Right cardiac atrium (tissue), 5 donors: Measurements from ENCODE around the gene DMBT1. TPM values are rescaled to one million over a fixed set of nuclear protein-coding genes. Genes with fewer than 3 reads are reported as not detected.

Source experiments
- ATAC-seq, 2 donors: fragments of 200-7000 bp; cut with Tn5 transposase; one replicate each; pipeline versions ENCODE4 v1.8.0 to v1.9.1; 2020; ENCODE audit warnings: moderate library complexity in 2 of 2, mild to moderate bottlenecking in 1 of 2
- DNase-seq, 3 donors: peaks; one replicate each; pipeline ENCODE4 v3.0.0-alpha.2; 2020
- H3K27ac ChIP-seq: one replicate; pipeline ENCODE4 v1.5.1; 2013; ENCODE audit warnings: mild to moderate bottlenecking, low read length, control low read depth, moderate library complexity
- H3K27me3 ChIP-seq: one replicate; pipeline ENCODE4 v1.6.1; 2013; ENCODE audit not compliant: control insufficient read depth, insufficient read depth
- H3K4me1 ChIP-seq: one replicate; pipeline ENCODE4 v1.6.1; 2013; ENCODE audit warnings: low read length; ENCODE audit not compliant: control insufficient read depth, insufficient read depth
- H3K4me3 ChIP-seq: one replicate; pipeline ENCODE4 v1.5.1; 2013; ENCODE audit warnings: low read length, control low read depth
- H3K9me3 ChIP-seq: one replicate; pipeline ENCODE4 v1.6.1; 2013; ENCODE audit warnings: low read length; ENCODE audit not compliant: control insufficient read depth
- WGBS: extraction: QIAGEN DNeasy Blood & Tissue Kit; methylation state at CpG from one replicate; pipeline ENCODE4 v1.1.7; 2013; 5-methylcytosine and 5-hydroxymethylcytosine counted together
- intact Hi-C, 4 donors: fragments of 100-400 bp; cut with DNase I; formaldehyde crosslinking; loops; one replicate each; pipeline versions ENCODE4 v1.11.0 to v1.14.0; 2022 to 2023
- polyA plus RNA-seq: library from polyadenylated mRNA; stranded (reverse); fragments of 200-250 nt; gene quantifications from one replicate; pipeline ENCODE4 v1.2.3, GENCODE V29; 2013
- total RNA-seq, 4 donors: library from RNA; stranded (reverse); fragmentation: NEBNext Ultra II Directional; extraction: Animal tissue kit (Norgen Biotek cat#: 25700); gene quantifications; one replicate each; pipeline ENCODE4 v1.2.1, GENCODE V29; 2021
- donor health status: healthy with polysubstance abuse.
- donor health status: DM: no; HTN: yes; CAD: no.
- donor health status: DM: no; HTN: no; CAD: no.
- donor health status: DM: no; HTN: yes; CAD: no; lungs with severe emphysema.
- donor health status: DM: yes; HTN: yes; CAD: no.

Gene DMBT1
- total and polyA plus RNA-seq, 5 donors = 0.06 to 0.17 (median 0.09) TPM

DNA sequence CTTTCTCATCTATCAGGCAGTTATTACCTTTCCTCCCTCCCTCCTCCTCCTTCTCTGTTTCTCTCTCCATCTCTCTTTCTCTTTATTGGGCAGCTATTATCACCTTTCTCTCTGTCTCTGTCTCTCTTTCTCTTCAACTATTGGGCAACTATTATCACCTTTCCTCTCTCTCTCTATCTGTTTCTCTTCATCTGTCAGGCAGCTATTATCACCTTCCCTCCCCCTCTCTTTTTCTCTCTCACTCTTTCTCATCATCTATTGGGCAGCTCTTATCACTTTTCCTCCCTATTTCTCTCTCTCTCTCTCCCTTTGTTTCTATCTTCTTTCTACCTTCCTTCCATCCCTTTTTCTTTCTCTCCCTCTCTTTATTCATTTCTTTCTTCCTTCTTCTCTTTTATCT is 1.2 kb downstream of the DMBT1 start:
- no peak overlapping the region for H3K27ac ChIP-seq
- ATAC-seq = no peak
- intact Hi-C loops = loop anchor here (5.0 to 10.0 kb wide), 8 partner anchors 107 to 267 kb away; partner anchors contain the start of gene ARMS2 (in 1 of the 4)

GRCh38 chr10:122564980-122565379 is 4.4 kb downstream of the DMBT1 start:
- Histone ChIP-seq H3K4me1 (peaks cover 3% of the 10 kb centered on the region), H3K9me3 (no peaks in the 10 kb centered on the region), H3K27me3 (no peaks in the 10 kb centered on the region), H3K4me3 (no peak overlapping the region), H3K27ac (no peak overlapping the region)
- intact Hi-C loops = loop anchor here (2.0 to 10.0 kb wide), 10 partner anchors 110 to 273 kb away; partner anchors contain the start of gene ARMS2 (in 1 of the 4)
- DNase-seq (no peak), ATAC-seq (no peak)

More for the DNA sequence above, 1.2 kb downstream of the DMBT1 start:
- no peaks in the 10 kb centered on the region for H3K9me3 ChIP-seq
- H3K4me1 ChIP-seq = peaks cover 3% of the 10 kb centered on the region
- no peaks in the 10 kb centered on the region for H3K27me3 ChIP-seq
- no peak for DNase-seq
- no peak overlapping the region for H3K4me3 ChIP-seq

DNA sequence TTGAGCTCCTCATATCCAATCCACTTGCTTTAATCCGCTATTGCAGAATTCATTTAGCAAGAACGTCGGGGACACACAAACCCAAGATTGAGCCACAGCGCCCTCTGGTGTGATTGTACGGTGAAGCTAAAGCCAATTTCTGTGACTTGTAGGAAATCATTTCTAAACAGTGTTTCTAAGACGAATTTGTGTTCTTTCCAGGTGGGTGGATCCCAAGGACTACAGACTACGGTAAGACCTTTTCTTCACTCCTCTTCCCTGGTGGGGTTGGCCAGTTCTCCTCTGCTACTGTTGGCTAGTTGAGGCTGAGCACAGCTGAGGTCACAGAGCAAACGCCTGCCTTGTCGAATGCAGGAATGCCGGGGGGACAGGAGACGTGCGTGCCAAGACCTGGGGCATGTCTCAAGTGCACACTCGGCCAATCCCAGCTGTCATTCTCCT is 5.2 kb downstream of the DMBT1 start:
- WGBS = 11% methylated on average over 13 of the region's 13 CpGs
- no peak overlapping the region for H3K27ac ChIP-seq
- peak; percentile 48 to 74 for ATAC-seq
- intact Hi-C loops = loop anchor here (2.0 to 10.0 kb wide), 9 partner anchors 111 to 273 kb away; partner anchors contain the start of gene ARMS2 (in 1 of the 4)
- H3K9me3 ChIP-seq = no peaks in the 10 kb centered on the region
- no peaks in the 10 kb centered on the region for H3K27me3 ChIP-seq
- peak; percentile 77 to 92 (median 89) for DNase-seq
- H3K4me3 ChIP-seq = no peak overlapping the region
- peaks cover 3% of the 10 kb centered on the region for H3K4me1 ChIP-seq

- Histone ChIP-seq H3K27ac (no peak overlapping the region), H3K27me3 (no peaks in the 10 kb centered on the region), H3K9me3 (no peaks in the 10 kb centered on the region), H3K4me3 (no peak overlapping the region), H3K4me1 (peaks cover 3% of the 10 kb centered on the region)
- intact Hi-C loops = loop anchor here (2.0 to 10.0 kb wide), 9 partner anchors 112 to 274 kb away; partner anchors contain the start of gene ARMS2 (in 1 of the 4)
- ATAC-seq = no peak
- 87% methylated on average over 1 of the region's 1 CpG for WGBS
- no peak for DNase-seq
Measured at GRCh38 chr10:122566632-122567031, 6.1 kb downstream of the DMBT1 start.

- H3K27ac ChIP-seq = no peak overlapping the region
- DNase-seq (no peak), ATAC-seq (peak in 1 of 2 donors; percentile 36)
- peaks cover 3% of the 10 kb centered on the region for H3K4me1 ChIP-seq
- WGBS = 63% methylated on average over 5 of the region's 5 CpGs
- intact Hi-C loops = loop anchor here (2.0 to 10.0 kb wide), 9 partner anchors 112 to 275 kb away; partner anchors contain the start of gene ARMS2 (in 1 of the 4)
- no peaks in the 10 kb centered on the region for H3K9me3 ChIP-seq
- no peak overlapping the region for H3K4me3 ChIP-seq
- no peaks in the 10 kb centered on the region for H3K27me3 ChIP-seq
Measured at GRCh38 chr10:122567056-122567660, 6.6 kb downstream of the DMBT1 start.

- intact Hi-C loops = loop anchor here (5.0 to 10.0 kb wide), 7 partner anchors 114 to 276 kb away; partner anchors contain the start of gene ARMS2 (in 1 of the 4)
- Histone ChIP-seq H3K4me3 (no peak overlapping the region), H3K4me1 (peaks cover 3% of the 10 kb centered on the region), H3K27me3 (no peaks in the 10 kb centered on the region), H3K27ac (no peak overlapping the region), H3K9me3 (no peaks in the 10 kb centered on the region)
- 86% methylated on average over 8 of the region's 8 CpGs for WGBS
- DNase-seq = no peak
- ATAC-seq = no peak
Measured at GRCh38 chr10:122568551-122568950, 8.0 kb downstream of the DMBT1 start.

DNA sequence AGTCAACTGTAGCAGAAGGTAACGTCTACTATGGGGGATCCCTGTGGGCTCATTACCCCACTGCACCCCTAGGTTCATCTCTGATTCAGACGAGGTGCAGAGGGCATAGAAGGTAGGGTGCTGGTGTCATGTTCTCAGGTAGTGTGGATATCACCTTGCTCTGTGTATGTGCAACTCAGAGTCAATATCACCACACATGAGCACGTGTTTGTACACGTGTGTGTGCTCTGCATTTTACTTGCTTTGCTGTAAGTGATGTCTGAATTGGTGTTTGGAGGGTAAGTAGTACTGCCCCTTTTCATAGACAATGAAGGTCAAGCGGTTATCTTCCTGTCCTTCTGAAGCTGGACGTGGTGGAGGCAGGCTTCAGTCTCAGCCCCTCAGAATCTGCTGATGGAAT is 10.4 kb downstream of the DMBT1 start:
- Histone ChIP-seq H3K4me1 (peaks cover 1% of the 10 kb centered on the region), H3K27ac (no peak overlapping the region), H3K9me3 (no peaks in the 10 kb centered on the region), H3K27me3 (no peaks in the 10 kb centered on the region), H3K4me3 (no peak overlapping the region)
- intact Hi-C loops = no loop called here
- 70% methylated on average over 6 of the region's 6 CpGs for WGBS
- DNase-seq (no peak), ATAC-seq (no peak)

GRCh38 chr10:122571892-122572291 is 11.3 kb downstream of the DMBT1 start:
- WGBS = 86% methylated on average over 3 of the region's 3 CpGs
- Histone ChIP-seq H3K27ac (no peak overlapping the region), H3K9me3 (no peaks in the 10 kb centered on the region), H3K27me3 (no peaks in the 10 kb centered on the region), H3K4me1 (no peaks in the 10 kb centered on the region), H3K4me3 (no peak overlapping the region)
- no peak for DNase-seq
- intact Hi-C loops = no loop called here
- ATAC-seq = no peak

DNA sequence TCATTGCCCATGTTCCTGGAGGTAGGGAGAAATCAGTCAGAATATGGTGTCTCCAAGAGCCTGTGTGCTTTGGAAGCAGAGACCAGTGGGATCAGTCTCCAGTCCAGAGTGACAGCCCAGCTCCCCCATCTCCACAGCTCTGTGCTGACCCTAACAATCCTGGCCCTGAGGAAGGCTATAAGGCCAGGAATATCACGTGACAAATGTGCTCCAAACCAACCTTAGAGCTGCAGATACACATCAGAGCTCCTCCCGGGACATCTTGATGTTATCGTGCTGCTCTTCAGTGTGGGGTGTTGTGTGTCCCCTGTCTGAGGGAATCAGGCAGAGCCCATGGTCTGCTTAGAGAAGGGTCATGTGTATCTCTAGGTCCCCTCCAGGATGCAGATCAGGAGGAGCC is 15.2 kb downstream of the DMBT1 start:
- DNase-seq (no peak), ATAC-seq (no peak)
- 47% methylated on average over 3 of the region's 3 CpGs for WGBS
- no peaks in the 10 kb centered on the region for H3K9me3 ChIP-seq
- H3K4me3 ChIP-seq = no peak overlapping the region
- no peaks in the 10 kb centered on the region for H3K27me3 ChIP-seq
- intact Hi-C loops = no loop called here
- no peaks in the 10 kb centered on the region for H3K4me1 ChIP-seq
- no peak overlapping the region for H3K27ac ChIP-seq

DNA sequence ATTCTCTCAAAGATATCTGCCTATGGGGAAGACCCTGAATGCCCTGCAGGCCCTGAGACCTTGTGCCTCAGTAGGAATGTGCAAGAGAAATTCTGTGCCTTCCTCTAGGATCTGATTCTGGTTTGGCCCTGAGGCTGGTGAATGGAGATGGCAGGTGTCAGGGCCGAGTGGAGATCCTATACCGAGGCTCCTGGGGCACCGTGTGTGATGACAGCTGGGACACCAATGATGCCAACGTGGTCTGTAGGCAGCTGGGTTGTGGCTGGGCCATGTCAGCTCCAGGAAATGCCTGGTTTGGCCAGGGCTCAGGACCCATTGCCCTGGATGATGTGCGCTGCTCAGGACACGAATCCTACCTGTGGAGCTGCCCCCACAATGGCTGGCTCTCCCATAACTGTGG is 15.7 kb downstream of the DMBT1 start:
- Histone ChIP-seq H3K9me3 (no peaks in the 10 kb centered on the region), H3K27ac (no peak overlapping the region), H3K27me3 (no peaks in the 10 kb centered on the region), H3K4me3 (no peak overlapping the region), H3K4me1 (no peaks in the 10 kb centered on the region)
- DNase-seq (no peak), ATAC-seq (no peak)
- intact Hi-C loops = no loop called here
- whole genome bisulfite sequencing = 79% methylated on average over 6 of the region's 6 CpGs

DNA sequence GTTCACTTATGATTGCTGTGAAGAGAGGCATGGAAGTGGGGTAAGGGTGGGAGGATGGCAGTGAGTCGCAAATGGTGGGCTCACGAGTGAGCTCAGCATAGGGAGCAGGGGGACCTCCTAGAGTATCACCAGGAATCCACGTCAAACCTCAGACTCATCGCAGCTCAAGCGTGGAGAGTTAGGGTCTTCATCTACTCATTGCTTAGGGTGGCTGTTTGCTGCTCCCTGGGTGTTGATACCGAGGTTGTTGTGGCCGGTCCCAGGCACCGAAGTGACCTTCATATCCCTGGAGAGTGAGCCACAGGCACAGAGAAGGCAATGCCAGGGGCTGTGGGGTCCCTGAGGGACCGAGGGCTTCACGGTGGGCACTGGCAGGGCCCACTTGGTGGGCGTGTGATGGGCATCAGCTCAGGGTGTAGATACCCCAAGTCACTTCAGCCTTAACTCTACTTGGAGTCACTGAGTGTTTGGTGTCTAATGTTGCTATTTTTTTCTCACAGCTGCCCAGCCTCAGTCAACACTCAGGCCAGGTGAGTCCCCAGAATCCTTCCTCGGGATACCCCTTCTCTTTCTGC is 16.8 kb downstream of the DMBT1 start:
- Histone ChIP-seq H3K4me1 (no peaks in the 10 kb centered on the region), H3K4me3 (no peak overlapping the region), H3K27ac (no peak overlapping the region), H3K9me3 (no peaks in the 10 kb centered on the region), H3K27me3 (no peaks in the 10 kb centered on the region)
- ATAC-seq (no peak), DNase-seq (no peak)
- intact Hi-C loops = no loop called here
- 84% methylated on average over 12 of the region's 12 CpGs for WGBS
